ENCODE results near the gene TIMP2.
"Not testable (repeated sequence)": the region's sequence is repeated elsewhere in the genome, so short reads cannot be mapped to it uniquely, and the experiment has no call there.

The TIMP2 gene, protein sequence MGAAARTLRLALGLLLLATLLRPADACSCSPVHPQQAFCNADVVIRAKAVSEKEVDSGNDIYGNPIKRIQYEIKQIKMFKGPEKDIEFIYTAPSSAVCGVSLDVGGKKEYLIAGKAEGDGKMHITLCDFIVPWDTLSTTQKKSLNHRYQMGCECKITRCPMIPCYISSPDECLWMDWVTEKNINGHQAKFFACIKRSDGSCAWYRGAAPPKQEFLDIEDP

GRCh38 chr17:78925234-78925633, at the start of gene TIMP2:
TSS of gene TIMP2 (minus strand) at chr17:78925387. CDS start at chr17:78925088, 299 bp downstream.
- DNase-seq, result peak; percentile 57

DNA sequence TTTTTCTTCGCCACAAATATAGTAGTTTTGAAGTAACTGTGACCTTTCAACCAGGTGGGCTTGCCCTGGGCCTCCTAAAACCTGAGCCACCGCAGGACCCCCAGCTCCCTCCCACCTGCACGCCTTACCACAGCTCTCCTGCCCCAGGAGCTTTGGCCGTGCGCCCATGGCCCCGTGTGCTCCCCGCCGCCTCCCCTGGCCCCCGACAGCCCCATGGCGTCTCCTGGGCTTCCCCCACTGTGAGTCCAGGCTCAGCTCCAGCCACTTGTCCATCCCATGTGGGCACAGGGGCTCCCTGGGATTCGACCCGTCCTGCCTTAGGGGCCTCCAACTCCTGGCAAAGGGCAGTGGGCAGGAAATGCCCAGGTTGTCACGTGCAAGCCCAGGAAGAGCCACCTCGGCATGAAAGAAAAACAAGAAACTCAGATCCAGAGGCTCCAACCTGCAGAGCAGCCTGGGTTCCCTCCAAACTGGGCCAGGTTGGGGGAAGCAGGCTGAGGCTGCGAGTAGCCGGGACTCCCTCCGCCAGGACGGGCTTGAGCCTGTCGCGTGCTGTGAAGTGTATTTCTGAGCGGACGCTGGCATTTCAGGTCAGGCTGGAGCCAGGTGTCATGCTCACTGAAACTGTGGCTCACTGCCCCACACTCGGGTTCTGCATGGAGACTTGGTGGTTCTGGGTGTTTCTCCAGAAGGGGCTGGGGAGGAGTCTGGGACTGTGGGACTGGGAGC, 48.8 kb upstream of the TIMP2 start:
- no peak for DNase-seq

DNA sequence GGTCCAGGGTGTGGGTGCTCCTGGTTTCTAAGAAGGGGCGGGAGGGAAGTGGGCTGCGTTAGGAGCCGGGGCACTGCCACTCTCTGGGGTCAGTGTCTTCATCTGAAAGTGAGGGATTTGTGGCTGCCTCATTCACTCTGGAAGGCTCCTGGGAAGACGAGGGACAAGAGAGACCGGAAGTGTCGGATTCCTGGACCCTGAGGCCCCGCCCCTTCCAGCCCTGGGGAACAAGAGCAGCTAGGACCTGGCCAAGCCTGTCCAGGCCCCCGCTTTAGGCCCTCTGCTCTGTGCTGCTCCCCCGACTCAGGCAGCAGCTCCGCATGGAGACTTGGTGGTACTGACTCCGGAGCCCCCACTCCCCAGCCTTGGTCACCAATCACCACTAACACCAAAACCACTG, 48.0 kb upstream of the TIMP2 start:
- DNase-seq, result no peak

GRCh38 chr17:78972507-78973105, 47.4 kb upstream of the TIMP2 start:
- DNase-seq, result no peak

GRCh38 chr17:78971756-78972506, 46.7 kb upstream of the TIMP2 start:
- DNase-seq, result no peak

GRCh38 chr17:78970834-78971755, 45.9 kb upstream of the TIMP2 start:
- DNase-seq, result peak; percentile 68

- DNase-seq, result no peak
Observed at GRCh38 chr17:78969865-78970264, 44.7 kb upstream of the TIMP2 start.

DNA sequence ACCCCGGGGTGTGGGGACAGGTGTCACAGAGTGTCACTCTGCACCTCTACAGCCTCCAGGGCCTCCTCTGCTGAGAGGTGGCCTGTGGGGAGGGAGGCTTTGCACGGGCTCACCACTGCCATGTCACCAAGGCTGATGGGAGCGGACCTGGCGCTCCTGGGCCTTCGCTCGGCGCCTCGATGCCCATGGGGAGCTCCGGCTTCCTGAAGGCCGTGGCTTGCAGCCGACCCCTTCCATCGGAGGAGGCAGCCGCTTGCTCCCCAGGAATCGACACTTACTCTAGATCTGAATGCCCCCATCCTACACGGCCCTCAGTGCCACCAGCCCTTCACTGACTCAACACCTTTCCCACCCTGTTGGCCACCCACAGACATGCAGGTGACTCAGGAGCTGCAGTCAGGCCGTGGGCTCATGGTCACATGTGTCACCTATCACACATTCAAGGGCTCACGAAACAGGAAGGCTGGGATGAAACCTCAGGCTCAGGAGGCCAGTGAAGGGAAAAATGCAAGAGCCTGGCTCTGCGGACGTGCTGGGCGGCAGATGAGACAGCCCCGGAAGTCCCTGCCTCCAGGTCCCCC, 42.7 kb upstream of the TIMP2 start:
- DNase-seq, result no peak

DNA sequence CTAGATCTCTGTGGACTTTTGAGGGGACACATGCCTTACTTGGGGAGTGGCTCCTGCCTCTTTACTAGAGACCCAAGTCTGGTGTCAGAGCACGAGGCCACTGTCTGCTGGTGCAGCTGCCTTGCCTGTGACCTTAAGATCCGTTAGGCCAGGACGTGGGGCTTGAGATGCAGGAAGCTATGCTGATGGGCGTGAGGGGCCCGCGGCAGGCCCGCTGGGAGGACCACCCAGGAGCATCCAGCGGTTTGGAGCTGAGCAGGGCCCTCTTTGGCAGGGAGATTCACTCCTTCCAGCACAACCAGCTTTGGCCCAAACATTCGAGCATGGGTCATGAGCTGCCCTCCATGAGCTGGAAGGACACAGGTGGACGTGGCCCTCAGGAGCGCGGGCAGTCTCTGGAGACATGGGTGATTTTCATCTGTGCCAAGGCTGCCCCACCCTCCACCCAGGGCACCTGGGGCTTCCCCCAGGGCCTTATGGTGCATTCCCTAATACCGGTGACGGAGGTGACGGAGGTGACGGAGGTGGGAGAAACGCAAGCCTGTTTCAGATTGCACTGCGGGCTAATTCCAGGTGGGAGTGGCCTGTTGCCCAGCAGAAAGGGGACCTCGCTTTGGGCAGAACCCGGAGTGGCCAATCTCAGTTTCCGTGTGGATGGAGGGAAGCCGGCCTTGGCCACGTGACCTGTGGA, 41.9 kb upstream of the TIMP2 start:
- DNase-seq, result no peak

DNA sequence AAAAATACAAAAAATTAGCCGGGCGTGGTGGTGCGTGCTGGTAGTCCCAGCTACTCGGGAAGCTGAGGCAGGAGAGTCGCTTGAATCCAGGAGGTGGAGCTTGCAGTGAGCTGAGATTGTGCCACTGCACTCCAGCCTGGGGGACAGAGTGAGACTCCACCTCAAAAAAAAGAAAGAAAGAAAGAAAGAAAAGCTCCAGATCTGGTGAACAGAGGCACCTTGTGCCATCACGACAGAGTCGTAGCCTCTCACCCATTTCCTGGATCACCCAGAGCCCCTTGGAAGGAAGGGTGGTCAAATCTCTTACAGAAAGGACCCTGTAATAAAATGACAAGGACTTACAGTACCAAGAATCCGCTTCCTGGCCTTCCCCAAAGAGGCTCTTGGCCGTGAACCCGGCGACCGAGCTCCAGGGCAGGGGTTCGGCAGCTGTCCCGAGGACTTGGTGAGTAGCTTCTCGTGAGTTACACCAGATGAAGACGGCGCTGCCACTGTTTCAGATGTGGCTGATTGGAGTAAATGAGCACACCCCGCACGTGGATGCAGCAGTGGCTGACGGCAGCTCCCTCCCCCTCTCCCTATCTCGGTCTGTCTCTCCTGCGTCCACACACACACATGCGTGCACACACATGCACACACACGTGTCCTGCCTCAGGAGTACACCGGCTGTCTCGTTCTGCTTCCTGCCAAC, 41.1 kb upstream of the TIMP2 start:
- no peak for DNase-seq

DNA sequence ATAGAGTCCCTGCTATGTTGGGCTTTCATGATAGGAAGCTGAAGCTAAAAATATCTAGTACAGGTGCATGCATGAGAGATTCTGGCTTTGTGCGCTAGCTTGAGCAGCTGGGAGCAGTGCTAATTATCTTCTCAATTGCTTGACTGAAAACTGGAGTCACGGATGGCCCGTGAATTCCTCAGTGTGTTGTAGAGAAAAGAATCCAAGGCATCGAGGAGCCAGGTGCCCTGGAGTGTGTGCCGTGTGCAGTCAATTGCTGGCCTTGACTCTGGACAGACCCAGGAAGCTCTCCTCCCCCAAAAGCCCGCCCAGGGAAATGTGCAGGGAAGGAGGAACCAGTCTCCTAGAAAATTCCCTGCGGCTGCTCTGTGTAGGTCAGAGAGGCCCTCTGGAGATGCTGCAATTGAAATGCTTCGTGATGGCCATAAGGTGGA, 40.3 kb upstream of the TIMP2 start:
- DNase-seq, result no peak

DNA sequence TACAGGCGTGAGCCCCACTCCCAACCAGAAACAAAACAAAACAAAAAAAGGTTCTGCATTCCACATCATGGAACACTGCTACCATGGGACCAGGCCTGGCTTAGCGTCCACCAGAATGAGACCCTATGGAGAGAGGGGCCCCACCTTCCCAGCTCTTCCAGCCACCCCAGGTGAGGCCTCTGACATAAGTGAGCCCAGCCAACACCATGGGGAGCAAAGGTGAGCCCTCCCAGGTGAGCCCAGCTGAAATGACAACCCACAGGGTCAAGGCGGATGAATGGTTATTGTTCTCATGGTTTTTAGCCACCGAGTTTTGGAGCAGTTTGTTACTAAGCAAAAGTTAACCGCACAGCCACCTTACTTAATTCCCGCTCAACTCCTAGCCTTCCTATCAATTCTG, 38.2 kb upstream of the TIMP2 start:
- no peak for DNase-seq

DNA sequence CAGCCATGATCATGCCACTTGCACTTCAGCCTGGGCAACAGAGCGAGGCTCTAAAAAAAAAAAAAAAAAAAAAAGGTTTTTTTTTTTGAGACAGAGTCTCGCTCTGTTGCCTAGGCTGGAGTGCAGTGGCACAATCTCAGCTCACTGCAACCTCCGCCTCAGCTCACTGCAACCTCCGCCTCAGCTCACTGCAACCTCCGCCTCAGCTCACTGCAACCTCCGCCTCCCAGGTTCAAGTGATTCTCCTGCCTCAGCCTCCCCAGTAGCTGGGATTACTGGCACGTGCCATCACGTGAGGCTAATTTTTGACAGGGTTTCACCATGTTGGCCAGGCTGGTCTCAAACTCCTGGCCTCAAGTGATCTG, 37.8 kb upstream of the TIMP2 start:
- not testable (repeated sequence) for DNase-seq

DNA sequence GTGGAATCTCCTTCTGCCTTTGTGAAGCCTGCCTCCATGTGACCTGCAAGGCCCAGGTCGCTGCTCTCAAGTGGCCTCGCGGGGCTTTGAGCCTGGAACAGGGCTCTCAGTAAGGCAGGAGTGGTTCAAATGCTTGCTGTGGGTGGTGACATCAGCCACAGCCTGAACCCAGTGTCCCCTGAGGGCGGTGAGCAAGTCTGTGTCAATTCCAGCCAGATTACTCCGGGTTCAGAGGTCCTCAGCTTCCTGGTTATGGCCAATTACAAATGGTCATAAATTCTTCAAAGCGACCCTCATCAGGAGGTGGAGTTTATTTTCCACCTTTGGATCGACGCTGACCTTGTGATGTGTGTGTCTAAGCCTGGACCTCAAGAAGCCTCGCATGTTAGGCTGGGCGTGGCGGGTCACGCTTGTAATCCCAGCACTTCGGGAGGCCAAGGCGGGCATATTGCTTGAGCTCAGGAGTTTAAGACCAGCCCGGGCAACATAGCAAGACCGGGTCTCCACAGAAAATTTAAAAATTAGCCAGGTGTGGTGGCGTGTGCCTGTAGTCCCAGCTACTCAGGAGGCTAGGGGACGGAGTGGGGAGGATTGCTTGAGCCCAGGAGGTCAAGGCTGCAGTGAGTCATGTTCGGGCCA, 37.3 kb upstream of the TIMP2 start:
- no peak for DNase-seq

GRCh38 chr17:78961571-78961970, 36.4 kb upstream of the TIMP2 start:
- no peak for DNase-seq

GRCh38 chr17:78960928-78961327, 35.7 kb upstream of the TIMP2 start:
- DNase-seq, result no peak

GRCh38 chr17:78959803-78960202, 34.6 kb upstream of the TIMP2 start:
- DNase-seq, result no peak

DNA sequence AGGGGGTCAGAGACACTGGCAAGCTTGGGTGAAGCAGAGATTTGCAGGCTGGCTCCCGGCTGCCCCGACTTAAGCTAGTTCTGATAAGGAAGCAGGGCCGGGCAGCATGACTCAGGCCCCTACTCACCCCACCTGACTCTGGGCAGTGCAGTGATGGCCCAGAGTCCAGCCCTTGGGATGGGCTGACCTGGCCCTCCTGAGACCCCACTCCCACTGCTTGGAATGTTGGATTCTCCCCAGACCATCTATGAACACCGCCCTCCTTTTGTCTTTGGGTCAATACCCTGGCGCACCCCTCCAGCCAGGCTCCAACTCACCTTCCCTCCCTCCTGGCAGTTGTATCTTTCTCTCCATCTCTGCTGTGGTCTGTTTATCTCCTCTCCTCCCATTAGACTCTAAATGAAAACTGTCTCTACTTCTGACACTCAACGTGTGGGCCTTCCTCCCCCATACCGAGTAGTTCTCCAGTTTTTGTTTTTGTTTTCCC, 33.5 kb upstream of the TIMP2 start:
- no peak for DNase-seq

GRCh38 chr17:78957128-78957527, 31.9 kb upstream of the TIMP2 start:
- DNase-seq, result no peak

GRCh38 chr17:78956254-78956653, 31.1 kb upstream of the TIMP2 start:
- no peak for DNase-seq

Measured in CD4-positive, alpha-beta T cell treated with Interleukin-4 for 4 hours (primary cell).